ENCODE measurements around the gene DPP10.

GRCh38 chr2:114610677-114611076 lies 168.2 kb downstream of the DPP10 start:
- TF ChIP-seq CTCF (IDR thresholded peaks at IDR 0.05) (no peak), POLR2A (IDR thresholded peaks at IDR 0.05) (no peak), POLR2AphosphoS5 (IDR thresholded peaks at IDR 0.05) (no peak), EP300 (IDR thresholded peaks at IDR 0.05) (no peak)
